HS-5 (cell line): ENCODE results near the gene HLA-F.
A peak's percentile ranks its signal among the peaks of the same experiment; 100 is the strongest.

Source experiments
- DNase-seq: peaks from one replicate; pipeline ENCODE4 v3.0.0-alpha.2; 2012; ENCODE audit warnings: low read depth

Gene HLA-F

DNA sequence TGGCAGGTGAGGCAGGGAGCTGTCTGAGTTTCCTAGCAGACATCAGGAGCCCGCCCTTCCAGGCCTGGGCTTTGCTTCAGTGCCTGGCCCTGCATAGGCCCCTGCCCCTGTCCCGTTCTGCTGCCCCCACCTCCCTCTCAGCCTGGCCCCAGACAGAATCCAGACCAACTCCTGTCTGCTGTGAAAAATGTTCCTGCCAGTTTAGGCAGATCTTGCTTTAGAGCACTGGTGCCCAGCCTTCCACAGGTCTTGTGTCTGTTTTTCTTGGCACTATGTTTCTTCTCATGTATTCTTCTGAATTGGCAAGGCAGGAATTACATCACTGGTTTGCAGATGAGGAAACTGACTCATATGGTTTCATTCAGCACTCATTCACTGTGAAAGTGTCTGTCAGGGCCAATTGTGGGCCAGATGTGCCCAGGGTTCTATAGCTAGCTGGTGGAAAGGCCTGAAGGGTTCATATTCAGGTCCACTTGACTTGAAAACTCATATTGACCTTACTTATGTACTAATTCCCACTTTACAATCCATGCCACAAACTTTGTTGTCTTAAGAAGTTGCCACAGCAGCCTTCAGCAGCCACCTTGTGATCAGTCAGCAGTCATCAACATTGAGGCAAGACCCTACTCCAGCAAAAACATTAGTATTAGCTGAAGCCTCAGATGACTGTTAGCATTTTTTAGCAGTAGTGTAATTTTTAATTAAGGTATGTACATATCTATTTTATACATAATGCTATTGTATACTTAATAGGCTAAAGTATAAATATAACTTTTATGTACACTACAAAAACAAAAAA lies 40.5 kb downstream of the HLA-F start:
- DNase-seq = peak; percentile 65

DNA sequence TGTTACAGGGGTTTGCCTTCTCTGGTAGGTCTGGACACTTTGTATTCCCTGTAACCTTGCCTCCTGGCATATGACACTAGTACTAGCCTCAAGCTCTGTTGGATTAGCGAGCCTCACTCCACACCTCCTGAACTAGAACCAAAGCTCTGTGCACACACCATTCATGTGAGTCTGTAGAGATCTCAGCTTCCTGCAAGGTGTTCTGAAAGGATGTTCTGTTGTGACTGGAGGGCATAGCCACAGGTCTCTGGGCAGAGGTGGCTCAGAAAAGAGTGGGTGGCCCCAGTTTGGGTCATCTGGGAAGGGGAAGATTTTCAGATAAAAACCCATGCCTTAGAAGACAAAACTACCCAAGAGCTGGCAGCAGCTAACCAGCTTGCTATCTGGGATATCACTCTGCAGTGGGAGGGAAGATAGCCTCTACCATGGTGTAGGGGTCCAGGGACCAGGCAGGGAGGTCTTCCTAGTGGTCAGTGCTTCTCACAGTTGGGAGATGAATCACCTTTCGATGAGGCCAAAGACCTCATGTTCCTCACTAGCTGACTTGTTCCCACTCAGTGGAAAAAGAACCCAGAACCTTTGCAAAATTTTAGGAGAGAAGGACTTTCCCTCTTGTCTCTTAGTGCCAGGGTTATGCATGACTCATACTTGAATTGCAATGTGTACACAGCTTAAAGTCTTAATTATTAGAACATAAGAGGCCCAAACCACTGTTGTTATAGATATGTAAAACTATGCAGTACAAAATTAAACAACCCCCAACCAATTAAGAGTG lies 41.4 kb downstream of the HLA-F start:
- DNase-seq = no peak

GRCh38 chr6:29769336-29769735 lies 46.1 kb downstream of the HLA-F start:
- no peak for DNase-seq

- DNase-seq = no peak
These were observed 47.1 kb downstream of the HLA-F start for GRCh38 chr6:29770306-29770705.

GRCh38 chr6:29776684-29777083 lies 53.5 kb downstream of the HLA-F start:
- DNase-seq = no peak
